ENCODE data around the gene RCC2.
"Not testable (repeated sequence)": the region's sequence is repeated elsewhere in the genome, so short reads cannot be mapped to it uniquely, and the experiment has no call there.

Gene RCC2

DNA sequence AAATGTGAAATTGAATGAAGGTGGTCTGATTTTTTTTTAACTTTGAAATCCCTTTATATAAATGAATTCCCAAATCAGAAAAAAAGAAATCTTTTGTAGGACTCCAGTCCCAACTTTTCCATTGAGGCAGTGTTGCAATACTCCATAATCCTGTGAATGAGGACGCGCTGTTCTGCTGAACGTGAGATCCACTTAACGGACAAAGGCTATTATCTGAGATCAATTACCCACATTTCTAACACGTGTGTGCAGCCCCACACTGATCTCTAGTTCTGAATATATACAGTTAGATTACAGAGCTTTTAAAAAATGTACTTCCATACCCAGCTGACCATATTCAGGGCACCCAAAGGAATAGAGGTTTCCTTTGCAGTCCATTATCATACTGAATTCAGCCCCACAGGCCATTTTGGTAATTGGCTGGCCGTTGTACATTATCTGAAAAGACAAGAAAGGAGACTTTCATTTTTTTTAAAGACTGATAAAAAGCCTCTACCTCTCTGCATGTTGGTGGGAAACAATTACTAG lies 19.0 kb downstream of the RCC2 start:
- intact Hi-C loops (cut with micrococcal nuclease): loop anchor here (5.0 kb wide), 1 partner anchor 67 kb away; no protein-coding TSS in a partner anchor
- Mint-ChIP-seq H3K36me3 (ENCODE audit: low read depth) (peaks cover 100% of the 10 kb centered on the region), H3K4me1 (ENCODE audit: low read depth) (peaks cover 20% of the 10 kb centered on the region), H3K9me3 (no peaks in the 10 kb centered on the region), H3K27me3 (no peaks in the 10 kb centered on the region), H3K4me3 (no peak overlapping the region), H3K27ac (no peak overlapping the region)

DNA sequence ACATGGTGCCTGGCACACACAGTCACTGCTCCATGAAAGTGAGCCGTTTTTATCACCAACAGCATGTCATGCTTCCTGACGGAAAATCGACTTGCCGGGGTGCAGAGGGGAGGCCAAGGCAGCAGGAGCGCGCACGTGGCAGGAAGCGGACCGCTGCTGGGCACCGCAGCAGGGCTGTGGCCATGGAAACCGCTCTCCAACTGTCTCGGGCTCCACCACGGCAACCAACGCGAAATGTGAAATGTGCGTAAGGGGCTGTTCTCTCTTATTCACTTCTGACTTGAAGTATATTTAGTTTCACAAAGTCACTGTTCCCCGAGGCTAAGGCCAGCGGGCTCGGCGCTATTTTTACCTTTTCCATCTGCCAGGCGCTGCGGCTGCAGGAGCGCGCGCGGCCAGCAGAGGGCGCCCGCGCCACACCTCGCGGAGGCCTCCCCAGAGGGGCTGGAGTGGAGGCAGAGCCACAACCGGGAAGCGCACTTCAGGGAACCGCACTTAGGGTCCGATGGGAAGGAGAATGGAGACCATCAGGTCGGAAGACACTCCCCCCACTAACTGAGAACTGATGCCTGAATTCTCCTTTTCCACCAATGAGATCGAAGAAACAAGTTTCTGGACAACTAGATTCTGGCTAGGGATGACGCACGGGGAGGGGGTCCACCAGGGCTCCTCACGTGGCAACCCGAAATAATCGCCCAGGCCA lies 19.7 kb downstream of the RCC2 start:
- H3K36me3 Mint-ChIP-seq (ENCODE audit: low read depth): peaks cover 100% of the 10 kb centered on the region
- no peak overlapping the region for H3K4me3 Mint-ChIP-seq
- no peaks in the 10 kb centered on the region for H3K27me3 Mint-ChIP-seq
- intact Hi-C loops (cut with micrococcal nuclease): loop anchor here (5.0 kb wide), 1 partner anchor 68 kb away; no protein-coding TSS in a partner anchor
- H3K9me3 Mint-ChIP-seq: no peaks in the 10 kb centered on the region
- no peak overlapping the region for H3K27ac Mint-ChIP-seq
- peaks cover 13% of the 10 kb centered on the region for H3K4me1 Mint-ChIP-seq (ENCODE audit: low read depth)

DNA sequence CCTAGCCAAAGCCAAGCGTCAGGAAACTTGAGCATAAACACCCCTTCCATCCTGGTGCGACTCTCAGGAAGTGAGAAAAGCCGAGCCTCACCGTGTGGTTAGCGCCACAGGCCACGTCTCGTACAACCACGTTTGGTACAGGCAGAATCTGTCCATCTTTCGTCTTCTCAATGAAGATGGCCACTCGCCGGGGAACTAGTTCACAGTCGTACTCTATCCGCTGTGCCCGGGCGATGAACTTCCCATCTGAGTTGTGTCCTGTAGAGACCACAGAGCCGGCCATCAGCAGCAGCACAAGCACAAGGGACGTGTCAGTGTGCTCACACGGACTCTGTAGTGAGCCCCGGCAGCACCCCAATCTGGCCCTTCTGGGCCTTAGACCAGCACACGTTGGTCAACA lies 23.1 kb downstream of the RCC2 start:
- Mint-ChIP-seq H3K27me3 (no peaks in the 10 kb centered on the region), H3K27ac (no peak overlapping the region), H3K9me3 (no peaks in the 10 kb centered on the region), H3K4me1 (ENCODE audit: low read depth) (peaks cover 5% of the 10 kb centered on the region), H3K4me3 (no peak overlapping the region), H3K36me3 (ENCODE audit: low read depth) (peaks cover 100% of the 10 kb centered on the region)
- intact Hi-C loops (cut with micrococcal nuclease): no loop called here

DNA sequence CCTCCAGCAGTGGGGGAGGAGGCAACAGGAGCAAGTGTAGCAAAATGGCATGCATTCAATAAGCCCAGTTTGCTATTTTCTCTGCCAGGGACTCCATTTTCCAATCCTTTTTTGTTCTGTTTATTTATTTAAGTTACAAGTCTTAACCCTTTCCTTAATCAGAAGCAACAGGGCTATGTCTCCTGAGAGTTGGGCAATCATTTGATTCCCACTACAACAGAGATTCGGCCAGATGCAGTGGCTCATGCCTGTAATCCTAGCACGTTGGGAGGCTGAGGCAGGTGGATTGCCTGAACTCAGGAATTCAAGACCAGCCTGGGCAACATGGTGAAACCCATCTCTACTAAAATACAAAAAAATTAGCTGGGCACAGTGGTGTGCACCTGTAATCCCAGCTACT lies 25.5 kb downstream of the RCC2 start:
- Mint-ChIP-seq H3K4me1 (ENCODE audit: low read depth) (no peaks in the 10 kb centered on the region), H3K9me3 (no peaks in the 10 kb centered on the region), H3K36me3 (ENCODE audit: low read depth) (peaks cover 100% of the 10 kb centered on the region), H3K27ac (no peak overlapping the region), H3K4me3 (no peak overlapping the region), H3K27me3 (no peaks in the 10 kb centered on the region)
- intact Hi-C loops (cut with micrococcal nuclease): no loop called here

DNA sequence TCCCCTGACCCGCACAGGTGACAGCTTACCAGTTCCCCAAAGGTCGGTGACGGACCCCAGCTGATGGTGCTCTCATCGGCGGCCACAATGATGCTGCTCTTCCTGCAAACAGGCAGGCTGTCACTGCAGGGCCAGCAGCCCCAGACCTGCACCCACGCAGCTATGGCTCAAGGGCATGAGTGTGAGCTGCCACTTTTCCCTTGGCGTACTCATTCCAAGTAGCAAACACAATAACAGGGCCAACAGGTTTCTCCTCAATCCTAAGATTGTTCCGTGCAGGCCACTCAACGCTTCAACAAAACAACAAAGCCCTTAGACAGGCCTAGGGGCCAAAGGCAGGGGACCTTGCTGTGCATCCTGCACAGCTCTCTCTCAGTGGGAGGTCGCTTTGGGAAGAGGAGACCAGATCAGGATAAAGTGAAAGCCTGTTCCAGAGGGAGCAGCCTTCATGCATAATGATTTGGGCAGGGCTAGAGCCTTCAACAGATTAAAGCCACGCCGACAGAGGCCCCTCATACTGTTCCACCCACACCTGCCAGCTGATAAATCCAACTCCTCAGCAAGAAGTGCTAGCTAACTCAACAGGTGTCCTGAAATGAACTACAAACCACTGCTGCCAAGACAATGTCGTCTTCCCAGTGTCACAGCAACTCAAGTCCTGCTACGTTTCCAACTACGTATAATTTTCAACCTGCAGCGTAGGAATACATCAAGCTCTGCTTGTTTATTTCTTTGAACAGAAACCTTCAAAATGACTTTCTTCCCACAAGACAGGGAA lies 27.2 kb downstream of the RCC2 start:
- peaks cover 100% of the 10 kb centered on the region for H3K36me3 Mint-ChIP-seq (ENCODE audit: low read depth)
- H3K9me3 Mint-ChIP-seq: no peaks in the 10 kb centered on the region
- H3K4me3 Mint-ChIP-seq: no peak overlapping the region
- no peaks in the 10 kb centered on the region for H3K27me3 Mint-ChIP-seq
- intact Hi-C loops (cut with micrococcal nuclease): no loop called here
- H3K4me1 Mint-ChIP-seq (ENCODE audit: low read depth): no peaks in the 10 kb centered on the region
- H3K27ac Mint-ChIP-seq: no peak overlapping the region

DNA sequence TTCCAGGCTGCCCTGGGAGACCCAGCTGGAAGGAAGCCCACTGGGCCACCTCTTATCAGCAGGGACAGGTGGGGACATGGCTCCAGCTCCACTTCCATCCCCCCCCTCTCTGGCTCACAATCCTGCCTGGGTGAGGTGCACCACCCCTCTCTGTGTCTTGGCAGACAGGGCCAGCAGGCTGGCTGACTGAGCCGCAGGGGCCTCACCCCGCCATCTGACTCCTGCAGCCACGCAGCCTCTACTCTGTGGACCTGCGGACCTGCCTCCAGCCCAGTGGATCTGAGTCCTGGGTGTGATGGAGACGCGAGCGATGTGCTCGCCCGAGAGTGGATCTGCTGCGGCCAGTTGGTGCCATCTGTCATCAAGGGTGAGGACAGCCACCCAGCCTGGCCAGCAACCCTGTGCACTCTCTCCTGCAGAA lies 30.1 kb downstream of the RCC2 start:
- H3K27me3 Mint-ChIP-seq: no peaks in the 10 kb centered on the region
- no peak overlapping the region for H3K27ac Mint-ChIP-seq
- intact Hi-C loops (cut with micrococcal nuclease): loop anchor here (5.0 to 10.0 kb wide), 2 partner anchors 65 to 352 kb away; no protein-coding TSS in a partner anchor
- H3K36me3 Mint-ChIP-seq (ENCODE audit: low read depth): peaks cover 82% of the 10 kb centered on the region
- no peaks in the 10 kb centered on the region for H3K9me3 Mint-ChIP-seq
- peaks cover 5% of the 10 kb centered on the region for H3K4me1 Mint-ChIP-seq (ENCODE audit: low read depth)
- no peak overlapping the region for H3K4me3 Mint-ChIP-seq

DNA sequence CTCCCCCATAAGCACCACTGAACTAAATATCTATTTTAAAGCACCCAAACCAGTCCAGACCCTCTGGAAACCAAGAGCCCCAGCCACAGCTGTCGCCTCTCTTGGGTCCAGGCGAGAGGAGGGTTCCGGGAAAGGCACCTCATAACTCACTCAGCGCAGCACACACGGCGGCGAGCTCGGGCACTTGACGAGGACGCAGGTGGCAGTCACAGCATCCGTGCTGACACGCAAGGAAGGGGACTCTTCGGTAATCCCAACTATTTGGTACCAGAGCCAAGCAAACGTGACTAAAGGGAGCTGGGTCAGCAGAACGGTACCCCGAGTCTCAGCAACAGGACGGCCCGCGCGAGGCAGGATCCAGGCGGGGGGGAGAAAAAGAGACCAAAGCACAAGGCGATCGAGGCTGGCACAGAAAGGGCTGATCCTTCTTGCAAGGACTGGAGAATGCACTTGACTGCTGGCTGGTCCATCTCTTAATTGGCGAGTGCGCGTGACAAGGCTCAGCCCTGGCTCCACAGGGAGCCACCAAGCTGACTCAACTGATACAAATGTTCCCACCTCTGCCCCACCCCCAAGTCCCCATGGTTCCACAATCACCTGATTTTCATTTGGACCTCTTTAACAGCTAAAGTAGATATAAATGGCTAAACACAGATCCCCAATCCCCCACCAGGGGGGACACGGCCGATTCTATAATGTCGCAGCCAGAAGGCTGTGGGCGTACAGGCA lies 31.5 kb downstream of the RCC2 start:
- H3K27me3 Mint-ChIP-seq; H3K4me1 Mint-ChIP-seq (ENCODE audit: low read depth); H3K9me3 Mint-ChIP-seq; H3K4me3 Mint-ChIP-seq; H3K27ac Mint-ChIP-seq: not testable (repeated sequence)
- intact Hi-C loops (cut with micrococcal nuclease): loop anchor here (5.0 to 10.0 kb wide), 2 partner anchors 63 to 351 kb away; no protein-coding TSS in a partner anchor
- H3K36me3 Mint-ChIP-seq (ENCODE audit: low read depth): peaks cover 68% of the 10 kb centered on the region

DNA sequence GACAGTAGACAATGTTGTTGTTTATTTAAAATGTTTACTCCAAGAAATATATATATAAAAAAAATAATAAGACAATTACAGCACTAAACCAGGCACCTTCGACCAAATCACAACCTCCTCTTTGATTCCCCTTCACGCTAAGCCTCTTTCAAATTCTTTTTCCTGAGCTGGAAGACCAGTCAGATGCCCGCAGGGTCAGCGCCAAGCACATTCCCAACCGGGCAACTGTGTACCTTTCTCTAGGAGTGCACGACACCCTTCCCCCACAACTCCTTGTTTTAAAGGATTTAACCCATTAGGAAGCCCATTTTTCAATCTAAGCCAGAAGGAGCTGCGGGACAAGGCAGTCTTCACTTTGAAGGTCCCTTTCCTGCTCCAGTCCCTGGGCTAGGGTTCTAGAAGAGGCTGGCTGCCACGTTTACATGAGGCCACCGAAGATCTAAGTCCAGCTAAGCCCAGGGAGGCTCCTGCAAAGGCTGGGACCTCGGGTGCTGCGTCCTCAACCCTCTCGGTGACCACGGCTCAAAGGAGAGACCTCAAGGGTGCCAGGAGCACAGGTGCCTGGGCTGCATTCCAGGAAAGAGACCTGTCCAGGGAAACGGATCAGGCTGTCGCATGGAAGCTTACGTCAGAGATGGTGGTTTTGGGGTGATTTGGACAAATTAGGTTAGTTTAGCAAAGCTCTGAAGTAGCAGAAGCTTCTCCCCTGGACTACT lies 32.6 kb downstream of the RCC2 start:
- H3K27ac Mint-ChIP-seq; H3K9me3 Mint-ChIP-seq; H3K4me1 Mint-ChIP-seq (ENCODE audit: low read depth); H3K4me3 Mint-ChIP-seq; H3K27me3 Mint-ChIP-seq: not testable (repeated sequence)
- H3K36me3 Mint-ChIP-seq (ENCODE audit: low read depth): peaks cover 57% of the 10 kb centered on the region
- intact Hi-C loops (cut with micrococcal nuclease): loop anchor here (1.0 to 10.0 kb wide), 3 partner anchors 62 to 350 kb away; no protein-coding TSS in a partner anchor

DNA sequence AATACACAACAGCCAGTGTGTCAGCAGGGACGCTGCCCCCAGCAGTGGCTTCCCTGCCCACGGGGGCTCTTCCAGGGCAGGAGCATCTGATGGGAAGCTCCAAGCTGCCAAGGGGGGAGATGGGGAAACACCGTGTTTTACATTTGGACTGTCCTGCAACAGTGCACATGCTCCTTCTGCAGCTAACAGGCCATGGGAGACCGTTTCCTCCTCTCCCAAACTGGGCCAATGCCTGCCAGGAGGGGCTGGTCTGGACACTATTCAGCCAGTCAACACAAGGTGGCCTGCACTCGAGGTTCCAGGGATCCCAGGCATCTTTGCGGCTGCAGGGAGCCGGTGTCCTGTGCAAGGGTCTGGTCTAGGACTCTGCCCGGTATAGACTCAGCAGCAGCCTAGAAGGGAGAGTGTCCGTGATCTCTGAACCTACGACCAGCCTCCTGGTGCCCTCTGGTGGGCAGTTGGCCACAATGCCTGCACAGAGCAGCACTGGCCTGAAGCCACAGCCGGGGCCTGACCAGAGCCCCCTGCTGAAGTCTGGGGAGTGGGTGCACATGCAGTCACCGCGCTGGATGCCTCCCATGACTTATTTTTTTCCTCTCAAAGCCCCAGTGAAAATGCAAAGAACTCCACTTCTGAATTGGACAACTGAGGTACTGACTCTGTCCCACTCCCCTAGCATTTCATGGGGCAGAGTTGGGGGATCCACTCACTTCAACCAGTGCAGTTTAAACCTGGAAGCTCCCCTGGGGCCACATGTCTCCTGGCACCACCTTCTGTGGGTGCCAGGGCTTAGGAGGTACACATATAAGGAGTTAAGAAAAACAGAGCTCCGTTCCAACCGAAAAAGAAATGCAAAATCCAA lies 33.3 kb downstream of the RCC2 start:
- Mint-ChIP-seq H3K27me3 (peaks cover 2% of the 10 kb centered on the region), H3K27ac (no peak overlapping the region), H3K4me1 (ENCODE audit: low read depth) (peaks cover 5% of the 10 kb centered on the region), H3K36me3 (ENCODE audit: low read depth) (peaks cover 50% of the 10 kb centered on the region), H3K4me3 (no peak overlapping the region), H3K9me3 (no peaks in the 10 kb centered on the region)
- intact Hi-C loops (cut with micrococcal nuclease): loop anchor here (1.0 to 10.0 kb wide), 3 partner anchors 61 to 349 kb away; no protein-coding TSS in a partner anchor

DNA sequence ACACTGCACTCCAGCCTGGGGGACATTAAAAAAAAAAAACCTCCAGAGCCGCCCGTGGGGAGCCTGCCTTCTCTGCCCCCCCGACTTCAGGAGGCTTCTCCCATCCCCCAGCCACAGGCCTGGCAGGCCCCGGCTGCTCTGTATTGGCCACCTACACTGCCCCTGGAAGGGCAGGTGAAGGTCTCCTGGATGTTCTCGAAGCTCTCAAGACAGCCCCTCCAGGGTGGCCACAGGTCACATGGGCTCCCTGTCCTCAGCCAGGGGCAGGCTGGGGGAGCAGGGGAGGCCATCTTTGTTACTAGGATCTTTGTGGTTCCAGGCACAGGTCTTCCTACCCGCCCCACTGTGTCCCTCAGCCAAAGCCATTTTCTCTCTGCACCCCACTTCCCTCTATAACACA lies 34.7 kb downstream of the RCC2 start:
- H3K27me3 Mint-ChIP-seq: peaks cover 2% of the 10 kb centered on the region
- intact Hi-C loops (cut with micrococcal nuclease): loop anchor here (5.0 to 10.0 kb wide), 2 partner anchors 60 to 348 kb away; no protein-coding TSS in a partner anchor
- H3K36me3 Mint-ChIP-seq (ENCODE audit: low read depth): peaks cover 36% of the 10 kb centered on the region

DNA sequence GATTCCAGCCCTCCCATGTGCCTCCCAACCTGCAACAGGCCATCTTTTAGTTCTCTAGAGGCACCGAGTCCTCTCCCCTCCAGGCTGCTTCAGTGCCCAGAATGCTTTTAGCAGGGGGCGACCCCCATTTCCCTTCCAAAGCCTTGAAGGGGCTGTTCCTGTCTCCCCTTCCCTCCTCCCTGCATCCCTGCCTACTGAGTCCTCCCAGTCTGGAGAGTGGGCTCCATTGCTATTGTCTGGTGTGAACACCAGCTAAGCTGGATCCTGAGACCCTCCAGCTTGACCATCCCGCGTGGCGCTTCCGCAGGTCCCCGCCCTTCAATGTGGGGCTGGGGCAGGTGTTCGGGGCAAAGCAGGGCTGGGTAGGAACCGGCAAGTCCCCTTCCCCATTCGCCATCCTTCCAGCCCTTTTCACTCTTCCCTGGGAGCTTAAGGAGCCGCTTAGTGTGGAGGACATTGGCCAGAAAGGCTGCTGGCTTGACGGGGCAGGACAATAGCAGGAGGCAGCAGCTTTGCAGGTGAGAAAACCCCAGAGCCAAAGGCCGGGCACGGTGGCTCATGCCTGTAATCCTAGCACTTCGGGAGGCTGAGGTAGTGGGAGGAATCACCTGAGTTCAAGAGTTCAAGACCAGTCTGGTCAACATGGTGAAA lies 35.3 kb downstream of the RCC2 start:
- Mint-ChIP-seq H3K9me3 (no peaks in the 10 kb centered on the region), H3K27ac (no peak overlapping the region), H3K4me3 (no peak overlapping the region), H3K27me3 (peaks cover 2% of the 10 kb centered on the region), H3K4me1 (ENCODE audit: low read depth) (peaks cover 5% of the 10 kb centered on the region), H3K36me3 (ENCODE audit: low read depth) (peaks cover 30% of the 10 kb centered on the region)
- intact Hi-C loops (cut with micrococcal nuclease): loop anchor here (10.0 kb wide), 1 partner anchor 59 kb away; no protein-coding TSS in a partner anchor

More for the DNA sequence above, 34.7 kb downstream of the RCC2 start:
- Mint-ChIP-seq H3K27ac (no peak overlapping the region), H3K4me1 (ENCODE audit: low read depth) (peaks cover 5% of the 10 kb centered on the region), H3K9me3 (no peaks in the 10 kb centered on the region), H3K4me3 (no peak overlapping the region)

DNA sequence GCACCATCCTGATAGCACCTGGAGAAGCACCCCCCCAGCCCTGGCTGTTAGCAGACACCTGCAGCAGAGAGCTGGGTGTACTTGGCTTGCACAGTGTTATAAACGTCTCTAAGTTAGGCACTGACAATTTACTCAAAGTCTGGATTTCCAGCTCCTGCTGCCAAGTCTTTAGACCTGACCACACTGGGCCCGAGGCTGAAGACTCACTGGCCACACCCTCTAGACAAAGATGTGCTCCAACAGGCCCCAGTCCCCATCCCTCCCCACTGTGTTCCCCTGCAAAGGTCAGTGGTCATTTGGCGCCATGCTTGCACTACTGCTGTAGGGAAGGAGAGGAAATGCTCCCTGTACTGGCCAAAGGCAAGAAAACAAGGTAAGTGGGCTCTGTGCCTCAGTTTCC lies 36.4 kb downstream of the RCC2 start:
- Mint-ChIP-seq H3K4me1 (ENCODE audit: low read depth) (peaks cover 8% of the 10 kb centered on the region), H3K4me3 (no peak overlapping the region), H3K27ac (no peak overlapping the region), H3K9me3 (no peaks in the 10 kb centered on the region), H3K27me3 (peaks cover 2% of the 10 kb centered on the region), H3K36me3 (ENCODE audit: low read depth) (peaks cover 19% of the 10 kb centered on the region)
- intact Hi-C loops (cut with micrococcal nuclease): loop anchor here (10.0 kb wide), 1 partner anchor 58 kb away; no protein-coding TSS in a partner anchor

Data from dendritic cell treated with granulocyte-macrophage colony-stimulating factor and Interleukin-4, amounts not matched to agents 40 ng/mL and 50 ng/mL, for 4 days (primary cell).